Hematopoietic multipotent progenitor cell treated with erythropoietin and hydrocortisone succinate and interleukin-3 and kit ligand, for 8 days (in vitro differentiated cells): ENCODE results near the gene UBASH3A.
"Not testable (repeated sequence)": the region's sequence is repeated elsewhere in the genome, so short reads cannot be mapped to it uniquely, and the experiment has no call there.

Source experiments
- DNase-seq: peaks from one replicate; pipeline ENCODE4 v3.0.0-alpha.2; 2015

UBASH3A gene

GRCh38 chr21:42453986-42454570, 50.4 kb downstream of the UBASH3A start:
- DNase-seq, result no peak

DNA sequence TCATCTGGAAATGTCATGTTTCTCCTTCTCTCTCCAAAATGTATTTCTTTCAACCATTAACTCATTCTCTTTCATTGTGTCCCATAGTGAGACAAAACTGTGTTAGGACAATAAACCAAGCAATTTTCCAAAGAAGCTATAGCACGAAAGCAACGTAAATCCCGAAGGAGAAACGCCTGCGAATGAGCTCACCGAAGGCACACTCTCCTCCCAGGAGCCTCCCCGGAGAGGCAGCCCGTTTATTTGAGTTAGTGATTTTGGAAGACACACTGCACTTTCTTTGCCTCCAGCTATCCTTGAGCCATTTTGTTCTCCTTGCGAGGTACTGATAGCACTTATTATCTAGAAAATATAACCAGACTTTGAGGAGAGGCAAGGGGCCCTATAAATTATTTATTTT, 51.1 kb downstream of the UBASH3A start:
- no peak for DNase-seq

GRCh38 chr21:42455196-42455595, 51.5 kb downstream of the UBASH3A start:
- DNase-seq, result no peak

DNA sequence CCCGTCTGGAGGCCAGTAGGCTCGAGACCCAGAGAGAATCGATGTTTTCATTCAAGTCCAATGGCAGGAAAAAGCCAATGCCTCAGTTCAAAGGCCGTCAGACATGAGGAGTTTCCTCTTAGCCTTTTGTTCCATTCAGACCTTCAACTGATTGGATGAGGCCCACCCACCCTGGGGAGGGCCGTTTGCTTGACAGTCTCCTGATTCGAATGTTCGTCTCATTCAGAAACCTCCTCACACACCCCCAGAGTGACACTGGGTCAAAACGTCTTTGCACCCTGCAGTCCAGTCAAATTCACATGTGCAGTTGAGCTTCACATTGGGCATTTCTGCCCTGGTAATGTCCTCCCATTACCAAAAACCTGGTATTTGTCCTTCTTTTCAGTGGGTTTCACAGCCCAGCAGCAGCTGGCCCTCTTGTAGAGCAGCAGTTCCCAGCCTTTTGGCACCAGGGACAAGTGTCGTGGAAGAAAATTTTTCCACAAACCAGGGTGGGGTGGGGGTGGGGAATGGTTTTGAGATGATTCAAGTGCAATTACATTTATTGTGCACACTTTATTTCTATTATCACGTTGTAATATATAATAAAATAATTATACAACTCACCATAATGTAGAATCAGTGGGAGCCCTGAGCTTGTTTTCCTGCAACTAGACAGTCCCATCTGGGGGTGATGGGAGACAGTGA, 52.2 kb downstream of the UBASH3A start:
- no peak for DNase-seq

GRCh38 chr21:42456457-42456856, 52.8 kb downstream of the UBASH3A start:
- DNase-seq, result no peak

GRCh38 chr21:42459082-42459460, 55.4 kb downstream of the UBASH3A start:
- DNase-seq, result no peak

DNA sequence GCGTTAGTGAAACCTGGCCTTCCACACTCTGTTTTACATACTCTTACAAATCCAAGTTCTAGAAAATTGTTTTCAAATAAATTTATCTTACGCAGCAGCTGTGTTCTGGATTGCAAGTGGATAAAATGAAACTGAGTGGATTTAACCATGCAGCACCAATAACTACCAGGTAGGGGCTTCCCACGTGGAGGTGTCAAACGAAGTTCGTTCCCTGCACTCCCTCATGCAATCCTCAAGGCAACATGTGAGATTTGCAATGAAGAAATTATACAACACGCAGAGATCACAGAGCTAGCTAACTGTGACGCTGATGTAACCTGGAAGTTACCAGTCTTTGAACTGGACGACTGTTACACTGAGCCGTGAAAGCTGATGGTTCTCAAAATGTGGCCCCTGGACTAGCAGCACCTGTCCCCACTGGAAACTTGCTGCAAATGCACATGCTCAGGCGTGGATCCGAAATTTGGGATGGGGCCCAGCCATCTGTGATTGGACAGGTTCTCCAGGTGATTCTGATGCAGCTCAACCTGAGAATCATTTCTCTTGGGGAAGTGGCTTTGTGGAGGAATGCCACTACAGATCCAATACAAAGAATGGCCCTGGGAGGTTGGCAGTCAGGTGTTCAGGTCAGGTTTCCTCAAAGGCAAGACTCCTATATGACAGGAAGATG, 56.0 kb downstream of the UBASH3A start:
- DNase-seq, result no peak

DNA sequence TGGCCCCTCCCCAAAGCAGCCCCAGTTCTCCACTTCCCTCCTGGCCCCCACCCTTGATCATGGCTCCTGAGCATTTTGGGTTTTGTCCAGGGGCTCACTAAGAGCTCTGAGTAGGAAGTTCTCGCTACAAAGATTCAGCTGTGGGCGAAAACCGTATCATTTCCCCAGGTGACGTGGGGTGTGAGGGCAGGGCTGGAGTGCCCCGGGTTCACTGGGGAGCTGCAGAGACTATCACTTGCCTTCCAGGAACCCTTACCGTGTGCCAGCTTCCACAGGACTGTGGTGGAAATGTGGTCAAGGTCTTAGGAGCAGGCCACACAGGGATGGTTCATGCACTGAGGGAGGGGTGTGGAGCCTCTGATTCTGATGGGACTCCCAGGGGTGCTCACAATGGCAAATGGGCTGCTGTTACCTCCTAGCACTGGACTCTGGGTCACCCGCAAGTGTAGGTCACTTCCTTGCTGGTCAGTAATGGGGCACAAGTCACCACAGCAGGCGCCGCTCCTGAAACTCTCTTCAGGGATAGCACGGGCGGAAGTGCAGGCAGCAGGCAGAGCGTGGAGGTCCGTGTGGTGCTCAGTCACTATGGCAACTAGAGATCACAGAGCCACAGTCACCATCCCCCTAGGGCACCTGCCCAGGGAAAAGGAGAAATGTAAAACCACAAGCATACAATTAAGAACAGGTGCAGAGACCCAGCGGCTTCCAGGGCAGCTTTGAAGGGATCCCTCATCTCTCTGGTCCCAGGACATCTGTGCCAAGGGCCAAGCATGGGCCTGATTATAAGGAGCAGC, 56.9 kb downstream of the UBASH3A start:
- DNase-seq, result no peak

DNA sequence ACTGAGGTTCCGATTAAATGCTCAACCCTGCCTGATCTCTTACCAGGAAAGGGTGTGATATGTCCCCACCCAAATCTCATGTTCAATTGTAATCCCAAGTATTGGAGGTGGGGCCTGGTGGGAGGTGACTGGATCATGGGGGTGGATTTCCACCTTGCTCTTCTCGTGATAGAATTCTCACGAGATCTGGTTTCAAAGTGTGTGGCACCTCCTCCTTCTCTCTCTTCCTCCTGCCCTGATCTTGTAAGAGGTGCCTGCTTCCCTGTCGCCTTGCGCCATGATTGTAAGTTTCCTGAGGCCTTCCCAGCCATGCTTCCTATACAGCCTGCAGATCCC, 57.5 kb downstream of the UBASH3A start:
- DNase-seq, result no peak

GRCh38 chr21:42461881-42462877, 58.5 kb downstream of the UBASH3A start:
- no peak for DNase-seq

- DNase-seq, result peak; percentile 83
Observed at GRCh38 chr21:42463861-42464515, 60.3 kb downstream of the UBASH3A start.

DNA sequence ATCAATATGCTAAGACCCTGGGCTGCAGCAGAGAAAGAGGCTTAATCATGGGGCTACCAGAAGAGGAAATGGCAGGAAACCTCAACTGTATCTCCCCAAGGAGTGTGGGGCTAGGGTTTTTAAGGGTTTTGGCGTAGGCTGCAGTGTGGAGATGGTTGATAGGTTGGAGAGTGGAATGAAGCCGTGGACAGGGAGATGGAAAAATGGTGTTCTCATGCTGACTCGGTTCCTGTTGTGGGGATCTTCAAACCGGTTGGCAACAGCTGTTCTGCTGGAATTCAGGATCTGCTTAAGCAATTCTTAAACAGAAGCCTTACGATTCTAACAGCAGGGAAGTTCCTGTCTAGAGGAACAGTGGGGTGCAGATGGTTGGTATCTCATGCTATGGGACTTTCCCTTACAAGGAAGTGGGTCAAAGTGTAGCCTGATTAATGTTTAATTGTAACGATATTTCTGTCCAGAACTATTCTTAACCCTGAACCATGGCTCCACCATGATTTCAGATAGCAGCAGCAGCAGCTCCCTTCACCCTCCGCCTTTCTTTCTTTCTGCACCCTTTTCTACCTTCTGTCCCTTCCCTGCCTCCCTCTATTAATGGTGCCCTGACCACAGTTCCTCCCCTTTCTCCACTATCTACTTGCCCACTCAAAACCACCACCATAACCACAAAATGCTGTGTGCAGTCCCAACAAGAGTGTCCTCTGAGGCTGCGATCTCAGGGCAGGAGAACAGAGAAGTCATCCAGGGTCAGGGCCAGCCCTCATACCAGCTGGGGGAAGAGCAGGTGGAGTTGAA, 61.5 kb downstream of the UBASH3A start:
- peak; percentile 93 for DNase-seq

GRCh38 chr21:42465803-42466127, 62.1 kb downstream of the UBASH3A start:
- DNase-seq, result no peak

GRCh38 chr21:42466700-42467099, 63.0 kb downstream of the UBASH3A start:
- DNase-seq, result no peak

DNA sequence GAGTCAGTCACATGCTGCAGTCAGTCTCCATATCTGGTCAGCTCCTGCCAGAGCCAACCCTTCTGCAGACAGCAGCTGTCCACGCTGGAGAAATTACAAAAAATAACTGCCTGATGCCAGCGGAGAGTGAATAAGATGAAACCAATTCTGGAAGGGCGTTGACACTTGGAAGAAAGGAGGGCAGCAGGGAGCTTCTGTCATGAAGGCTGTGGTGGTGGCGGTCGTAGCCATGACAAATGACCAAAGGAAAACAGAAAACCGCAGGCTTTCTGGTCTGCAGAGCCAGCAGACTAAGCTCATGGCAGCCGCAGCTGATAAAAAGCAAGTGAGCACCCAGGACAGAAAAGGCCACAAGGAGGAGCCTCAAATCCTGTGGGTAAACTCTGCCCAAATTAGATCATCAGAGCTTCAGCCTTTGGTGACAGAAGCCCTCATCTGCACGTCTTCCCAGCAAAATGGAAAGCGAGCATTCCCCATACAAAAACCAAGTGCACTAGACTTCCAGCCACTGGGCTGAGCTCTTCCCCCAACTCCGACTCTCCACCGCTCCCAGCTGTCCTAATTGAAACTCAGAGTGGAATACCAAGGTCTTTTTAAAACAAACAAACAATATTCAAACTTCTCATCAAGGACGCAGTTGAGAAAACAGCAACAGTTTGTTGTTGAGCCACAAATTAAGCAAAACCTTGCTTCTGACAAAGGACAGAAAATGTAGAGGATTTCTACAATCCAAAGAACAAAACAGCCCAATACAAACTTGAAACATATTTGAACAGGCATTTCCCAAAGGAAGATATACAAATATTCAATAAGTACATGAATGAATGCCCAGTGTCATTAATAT, 63.7 kb downstream of the UBASH3A start:
- DNase-seq, result peak; percentile 88

DNA sequence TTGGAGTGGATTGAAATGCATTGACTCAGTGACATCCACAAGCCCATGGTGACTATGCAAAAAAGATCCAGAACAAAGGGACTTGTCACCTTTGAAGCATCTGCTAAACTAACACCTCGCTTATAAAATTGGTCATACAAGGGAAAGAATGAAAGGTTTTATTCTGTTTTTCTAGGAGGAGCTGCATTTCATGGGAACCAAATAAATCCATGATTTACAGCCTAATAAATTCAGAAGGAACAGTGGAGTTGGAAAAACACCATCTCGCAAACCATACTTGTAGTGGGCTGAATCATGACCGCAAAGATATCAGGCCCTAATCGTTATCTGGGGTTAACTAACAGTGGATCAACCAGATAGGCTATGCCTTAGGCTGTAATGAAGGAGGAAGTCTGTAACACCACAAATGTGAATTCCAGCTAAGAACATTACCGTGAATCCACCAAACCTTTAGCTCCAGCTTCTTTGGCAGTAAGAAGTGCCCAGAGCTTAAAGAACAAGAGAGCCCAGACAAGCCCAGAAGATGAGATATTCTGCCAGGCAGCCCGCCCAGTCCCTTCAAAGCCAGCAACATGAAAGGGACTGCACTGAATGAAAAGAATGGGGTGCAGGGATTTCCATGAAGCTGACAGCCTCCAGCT, 64.9 kb downstream of the UBASH3A start:
- DNase-seq, result peak; percentile 38

- DNase-seq, result no peak
Observed at GRCh38 chr21:42469272-42469671, 65.6 kb downstream of the UBASH3A start.

DNA sequence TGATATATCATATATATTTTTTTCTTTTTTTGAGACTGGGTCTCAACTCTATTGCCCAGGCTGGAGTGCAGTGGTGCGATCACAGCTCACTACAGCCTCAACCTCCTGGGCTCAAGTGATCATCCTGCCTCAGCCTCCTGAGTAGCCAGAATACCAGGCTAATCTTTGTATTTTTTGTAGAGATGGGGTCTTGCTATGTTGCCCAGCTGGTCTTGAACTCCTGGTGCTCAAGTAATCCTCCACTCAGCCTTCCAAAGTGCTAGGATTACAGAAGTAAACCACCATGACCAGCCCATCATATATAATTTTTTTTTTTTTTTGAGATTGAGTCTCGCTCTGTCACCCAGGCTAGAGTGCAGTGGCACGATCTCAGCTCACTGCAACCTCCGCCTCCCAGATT, 66.0 kb downstream of the UBASH3A start:
- not testable (repeated sequence) for DNase-seq

- DNase-seq, result no peak
Observed at GRCh38 chr21:42471206-42471605, 67.5 kb downstream of the UBASH3A start.
